HG02938 (cell line): ENCODE results near the gene MLXIPL.
"Not testable (repeated sequence)": the region's sequence is repeated elsewhere in the genome, so short reads cannot be mapped to it uniquely, and the experiment has no call there.

Source experiments
- ATAC-seq: cut with Tn5 transposase; IDR thresholded peaks from one replicate; pipeline ENCODE4 v1.9.1; 2021; ENCODE audit warnings: mild to moderate bottlenecking, moderate library complexity; ENCODE audit not compliant: unreplicated experiment

MLXIPL gene, protein sequence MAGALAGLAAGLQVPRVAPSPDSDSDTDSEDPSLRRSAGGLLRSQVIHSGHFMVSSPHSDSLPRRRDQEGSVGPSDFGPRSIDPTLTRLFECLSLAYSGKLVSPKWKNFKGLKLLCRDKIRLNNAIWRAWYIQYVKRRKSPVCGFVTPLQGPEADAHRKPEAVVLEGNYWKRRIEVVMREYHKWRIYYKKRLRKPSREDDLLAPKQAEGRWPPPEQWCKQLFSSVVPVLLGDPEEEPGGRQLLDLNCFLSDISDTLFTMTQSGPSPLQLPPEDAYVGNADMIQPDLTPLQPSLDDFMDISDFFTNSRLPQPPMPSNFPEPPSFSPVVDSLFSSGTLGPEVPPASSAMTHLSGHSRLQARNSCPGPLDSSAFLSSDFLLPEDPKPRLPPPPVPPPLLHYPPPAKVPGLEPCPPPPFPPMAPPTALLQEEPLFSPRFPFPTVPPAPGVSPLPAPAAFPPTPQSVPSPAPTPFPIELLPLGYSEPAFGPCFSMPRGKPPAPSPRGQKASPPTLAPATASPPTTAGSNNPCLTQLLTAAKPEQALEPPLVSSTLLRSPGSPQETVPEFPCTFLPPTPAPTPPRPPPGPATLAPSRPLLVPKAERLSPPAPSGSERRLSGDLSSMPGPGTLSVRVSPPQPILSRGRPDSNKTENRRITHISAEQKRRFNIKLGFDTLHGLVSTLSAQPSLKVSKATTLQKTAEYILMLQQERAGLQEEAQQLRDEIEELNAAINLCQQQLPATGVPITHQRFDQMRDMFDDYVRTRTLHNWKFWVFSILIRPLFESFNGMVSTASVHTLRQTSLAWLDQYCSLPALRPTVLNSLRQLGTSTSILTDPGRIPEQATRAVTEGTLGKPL

DNA sequence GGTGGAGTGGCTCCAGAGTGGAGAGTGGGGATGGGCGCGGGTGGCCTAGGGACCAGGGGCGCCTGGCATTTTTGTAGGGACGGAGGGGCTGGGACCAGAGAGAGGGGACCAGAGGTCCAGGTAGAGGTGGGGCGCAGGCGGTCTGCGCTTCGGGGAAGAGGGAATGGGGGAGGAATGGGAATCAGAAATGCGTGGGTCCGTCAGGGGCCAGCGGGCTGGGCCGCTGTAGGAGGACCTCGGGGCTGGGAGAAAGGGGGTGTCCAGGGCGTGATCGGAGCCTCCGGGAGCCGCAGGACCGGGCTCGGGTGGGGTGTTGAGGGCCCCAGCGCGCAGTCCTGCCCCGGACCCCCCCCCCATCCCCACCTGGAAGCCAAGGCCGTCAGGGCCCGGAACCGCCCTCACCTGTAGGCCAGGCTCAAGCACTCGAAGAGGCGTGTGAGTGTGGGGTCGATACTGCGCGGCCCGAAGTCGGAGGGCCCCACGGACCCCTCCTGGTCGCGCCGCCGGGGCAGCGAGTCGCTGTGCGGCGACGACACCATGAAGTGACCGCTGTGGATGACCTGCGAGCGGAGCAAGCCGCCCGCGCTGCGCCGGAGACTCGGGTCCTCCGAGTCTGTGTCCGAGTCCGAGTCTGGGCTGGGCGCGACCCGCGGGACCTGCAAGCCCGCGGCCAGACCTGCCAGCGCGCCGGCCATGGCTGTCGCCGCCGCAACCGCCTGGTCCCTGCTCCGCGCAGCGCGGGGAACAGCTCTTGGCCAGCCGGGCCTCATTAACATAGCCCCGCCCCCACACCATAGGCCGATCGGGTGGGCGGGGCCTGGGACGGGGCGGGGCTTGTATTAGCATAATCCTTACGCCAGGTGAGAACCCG lies at the start of gene MLXIPL:
Gene MLXIPL (minus strand): TSS at position 725 of the 871 bp plus-strand sequence. CDS start 30 bp downstream, at position 695.
- no peak for ATAC-seq

DNA sequence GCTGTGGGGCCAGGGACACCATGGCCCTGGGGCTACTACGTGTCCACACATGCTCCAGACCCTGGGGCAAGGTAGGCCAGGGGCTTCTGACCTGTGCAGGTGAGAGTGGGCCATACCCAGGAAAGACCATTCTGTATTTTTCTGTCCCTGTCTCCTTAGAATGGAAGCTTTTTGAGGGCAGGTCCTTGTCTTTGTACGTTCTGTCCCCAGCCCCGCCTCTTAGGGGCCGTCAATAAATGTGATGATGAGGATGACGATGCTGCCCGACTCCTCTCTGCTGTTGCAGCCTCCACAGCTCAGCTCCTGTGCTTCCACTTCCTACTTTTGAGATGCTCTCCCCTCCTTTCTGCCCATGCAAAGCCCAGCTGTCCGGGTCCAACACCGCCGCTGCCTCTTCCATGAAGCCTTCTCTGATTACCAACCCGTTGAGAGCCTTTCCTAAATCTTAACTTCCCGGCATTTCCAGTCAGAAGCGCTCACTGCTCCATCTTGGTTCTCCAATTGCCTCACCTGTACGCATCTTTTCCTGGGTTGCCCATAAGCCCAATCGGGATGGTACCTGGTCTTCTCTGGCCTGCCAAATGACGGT lies 47.6 kb upstream of the MLXIPL start:
- ATAC-seq, result no peak

DNA sequence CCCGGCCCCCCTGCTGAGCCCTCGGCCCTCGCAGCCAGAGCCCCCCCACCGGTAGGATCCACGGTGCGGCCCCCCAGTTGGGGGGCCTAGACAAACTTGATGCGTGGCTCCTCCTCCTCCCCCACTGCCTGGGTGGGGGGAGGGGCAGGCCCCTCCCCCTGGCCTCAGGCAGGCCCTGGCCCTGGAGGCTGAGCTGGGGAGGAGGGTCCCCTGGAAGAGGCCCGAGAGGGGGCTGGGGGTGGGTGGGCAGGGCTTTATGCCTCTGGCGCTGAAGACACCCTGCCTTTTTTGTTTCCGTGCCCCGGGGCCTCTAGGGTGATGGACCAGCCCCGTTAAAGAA lies 47.0 kb upstream of the MLXIPL start:
- no peak for ATAC-seq

DNA sequence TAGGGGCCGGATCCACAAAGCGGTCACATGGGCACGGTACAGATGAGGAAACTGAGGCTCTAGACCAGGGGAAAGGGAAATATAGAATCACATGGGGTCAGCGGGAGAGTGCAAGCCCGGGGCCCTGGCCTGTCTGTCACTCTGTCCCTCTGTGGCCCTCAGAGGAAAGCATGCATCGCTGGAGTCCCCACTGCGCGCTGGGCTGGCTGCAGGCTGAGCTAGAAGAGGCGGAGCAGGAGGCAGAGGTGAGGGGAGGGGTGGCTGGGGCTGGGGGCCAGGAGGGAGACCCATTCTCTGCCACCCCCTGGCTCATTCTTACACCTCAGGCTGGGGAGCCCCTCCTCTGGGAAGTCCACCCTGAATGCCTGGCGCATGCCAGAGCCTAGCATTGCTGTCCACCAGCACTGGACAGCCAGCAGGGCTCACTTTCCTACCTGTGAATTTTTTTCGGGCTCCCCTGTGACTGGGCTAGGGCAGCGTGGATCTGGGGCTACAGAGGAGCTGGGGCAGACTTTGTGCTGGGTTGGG lies 45.6 kb upstream of the MLXIPL start:
- ATAC-seq, result no peak

DNA sequence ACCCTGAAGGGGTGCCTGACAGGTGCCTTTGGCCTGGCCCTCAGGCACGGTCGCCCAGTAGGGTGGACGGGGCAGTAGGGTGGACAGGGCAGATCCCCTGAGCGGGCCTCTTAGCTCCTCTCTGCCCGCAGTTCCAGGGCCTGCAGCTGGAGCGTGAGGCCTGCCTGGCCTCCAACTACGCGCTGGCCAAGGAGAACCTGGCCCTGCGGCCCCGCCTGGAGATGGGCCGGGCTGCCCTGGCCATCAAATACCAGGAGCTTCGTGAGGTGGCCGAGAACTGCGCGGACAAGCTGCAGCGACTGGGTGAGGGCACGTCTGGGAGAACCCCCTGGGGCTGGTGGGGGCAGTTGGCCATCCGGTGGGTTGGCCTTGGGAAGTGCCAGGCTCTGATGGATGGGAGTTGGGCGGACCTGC lies 45.0 kb upstream of the MLXIPL start:
- ATAC-seq, result no peak

DNA sequence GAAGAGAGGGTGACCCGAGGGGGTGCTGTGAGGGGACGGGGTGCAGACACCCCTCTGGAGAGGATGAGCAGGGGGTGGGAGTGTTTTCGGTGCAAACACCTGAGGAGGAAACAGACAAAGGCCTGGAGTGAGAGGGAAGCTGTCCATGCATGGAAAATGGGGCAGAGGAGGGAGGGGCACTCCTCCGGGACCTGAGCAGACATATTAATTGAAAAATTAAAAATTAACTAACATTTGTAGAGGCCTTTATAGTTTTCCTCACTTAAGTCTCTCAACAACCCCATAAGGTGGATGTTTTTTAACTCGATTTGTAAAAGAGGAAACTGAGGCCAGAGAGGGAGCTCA lies 44.5 kb upstream of the MLXIPL start:
- no peak for ATAC-seq

DNA sequence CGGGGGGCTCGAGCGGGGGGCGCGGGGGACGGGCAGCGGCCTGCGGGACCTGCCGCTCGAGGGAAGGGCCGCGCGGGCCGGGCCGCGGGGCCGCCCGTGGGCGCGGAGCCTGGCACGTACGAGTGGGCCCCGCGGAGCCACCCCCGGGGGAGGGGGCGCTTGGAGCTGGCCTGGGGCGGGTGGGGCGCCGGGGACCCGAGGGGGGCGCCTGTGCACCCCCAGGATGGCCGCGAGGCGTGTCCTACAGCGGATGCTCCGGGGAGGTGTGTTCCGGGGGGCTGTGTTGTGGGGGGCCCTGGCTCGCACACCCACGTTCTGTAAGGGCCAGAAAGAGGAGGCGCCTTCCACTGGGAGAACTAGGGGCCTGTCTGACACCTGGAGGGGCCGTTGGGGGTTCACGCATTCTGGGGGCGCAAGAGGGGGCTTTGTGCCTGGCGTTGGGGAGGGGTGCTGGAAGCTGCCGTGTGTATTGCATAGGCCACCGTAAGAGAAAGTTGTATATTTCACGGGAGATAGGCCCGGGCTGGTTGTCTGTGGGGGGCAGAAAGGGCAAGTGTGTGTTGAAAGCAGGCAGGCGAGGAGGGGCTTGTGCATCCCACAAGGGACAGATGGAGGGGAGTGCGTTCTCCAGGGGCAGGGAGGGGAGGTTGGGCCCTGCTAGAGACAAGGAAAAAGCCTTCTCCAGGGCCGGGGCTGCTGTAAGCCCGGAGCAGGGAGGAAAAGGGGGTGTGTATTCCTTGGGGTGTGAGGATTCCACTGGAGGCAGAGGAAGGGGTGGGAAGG lies 44.0 kb upstream of the MLXIPL start:
- ATAC-seq, result no peak

DNA sequence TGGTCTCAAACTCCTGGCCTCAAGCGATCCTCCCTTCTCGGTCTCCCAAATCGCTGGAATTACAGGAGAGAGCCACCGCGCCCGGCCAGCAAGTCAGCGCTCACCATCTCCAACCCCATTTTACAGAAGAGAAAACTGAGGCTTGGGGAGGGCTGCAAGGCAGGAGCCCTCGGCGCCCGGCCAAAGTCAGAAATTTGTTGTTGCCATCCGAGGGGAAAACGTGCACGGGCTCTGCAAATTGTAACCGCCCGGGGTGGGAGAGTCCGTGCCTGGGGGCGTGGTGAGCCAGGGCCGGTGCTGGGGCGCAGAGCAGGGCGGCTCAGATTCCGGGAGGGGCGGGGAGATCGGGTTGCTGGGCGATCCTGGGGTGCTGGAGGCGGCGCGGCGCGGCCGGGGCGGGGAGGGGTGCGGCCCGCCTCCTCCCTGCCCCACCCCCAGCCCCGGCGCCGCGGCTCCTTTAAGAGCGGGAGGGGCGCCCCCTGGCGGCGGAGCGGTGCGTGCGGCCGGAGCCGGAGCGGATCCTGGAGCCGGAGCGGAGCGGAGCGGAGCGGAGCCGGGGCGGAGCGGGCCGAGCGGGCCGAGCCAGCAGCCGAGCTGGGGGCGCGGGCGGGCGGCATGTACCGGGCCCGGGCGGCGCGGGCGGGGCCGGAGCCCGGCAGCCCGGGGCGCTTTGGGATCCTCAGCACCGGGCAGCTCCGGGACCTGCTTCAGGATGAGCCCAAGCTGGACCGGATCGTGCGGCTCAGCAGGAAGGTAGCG lies 43.2 kb upstream of the MLXIPL start, which contains the start of gene VPS37D:
Gene VPS37D (plus strand): TSS at position 488 of the 759 bp plus-strand sequence. CDS start 128 bp downstream, at position 616.
- peak; percentile 75 for ATAC-seq

DNA sequence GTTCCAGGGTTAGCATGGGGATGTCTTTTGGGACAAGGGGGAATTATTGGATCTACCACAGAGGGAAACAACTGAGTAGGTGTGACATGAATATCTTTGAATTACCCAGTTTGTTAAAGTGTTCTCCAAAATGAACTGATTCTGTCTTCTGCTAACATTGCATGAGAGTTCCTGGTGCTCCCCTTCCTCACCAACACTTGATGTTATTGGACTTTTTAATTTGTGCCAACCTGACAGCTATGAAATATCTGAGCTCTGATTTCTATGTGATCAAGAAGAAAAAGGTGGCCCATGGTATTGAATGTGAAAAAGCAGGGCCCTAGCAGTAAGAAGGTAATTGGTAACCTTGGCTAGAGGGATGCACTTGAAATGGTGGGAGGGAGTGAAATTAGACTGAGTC lies 38.7 kb upstream of the MLXIPL start:
- ATAC-seq, result no peak

DNA sequence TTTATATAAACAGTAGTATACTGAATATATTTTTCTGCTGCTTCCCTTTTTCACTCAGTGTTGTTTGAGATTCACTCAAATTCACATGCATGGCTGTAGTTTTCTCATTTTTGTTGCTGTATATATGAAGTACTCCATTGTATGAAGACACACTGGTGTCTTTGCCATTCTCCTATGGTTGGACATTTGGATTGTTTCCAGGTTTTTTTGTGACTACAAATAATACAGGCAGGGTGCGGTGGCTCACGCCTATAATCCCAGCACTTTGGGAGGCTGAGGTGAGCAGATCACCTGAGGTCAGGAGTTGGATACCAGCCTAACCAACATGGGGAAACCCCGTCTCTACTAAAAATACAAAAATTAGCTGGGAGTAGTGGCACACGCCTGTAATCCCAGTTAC lies 36.3 kb upstream of the MLXIPL start:
- ATAC-seq, result not testable (repeated sequence)

DNA sequence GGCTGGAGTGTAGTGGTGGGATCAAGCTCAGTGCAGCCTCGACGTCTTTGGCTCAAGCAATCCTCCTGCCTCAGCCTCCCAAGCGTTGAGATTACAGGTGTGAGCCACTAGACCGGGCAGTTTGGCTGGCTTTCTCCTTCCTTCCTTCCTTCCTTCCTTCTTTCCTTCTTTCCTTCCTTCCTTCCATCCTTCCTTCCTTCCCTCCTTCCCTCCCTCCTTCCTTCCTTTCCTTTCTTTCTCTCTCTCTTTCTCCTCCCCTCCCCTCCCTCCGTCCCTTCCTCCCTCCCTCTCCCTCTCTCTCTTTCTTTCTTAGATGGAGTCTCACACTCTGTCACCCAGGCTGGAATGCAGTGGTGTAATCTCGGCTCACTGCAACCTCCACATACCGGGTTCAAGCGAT lies 35.7 kb upstream of the MLXIPL start:
- ATAC-seq, result no peak

DNA sequence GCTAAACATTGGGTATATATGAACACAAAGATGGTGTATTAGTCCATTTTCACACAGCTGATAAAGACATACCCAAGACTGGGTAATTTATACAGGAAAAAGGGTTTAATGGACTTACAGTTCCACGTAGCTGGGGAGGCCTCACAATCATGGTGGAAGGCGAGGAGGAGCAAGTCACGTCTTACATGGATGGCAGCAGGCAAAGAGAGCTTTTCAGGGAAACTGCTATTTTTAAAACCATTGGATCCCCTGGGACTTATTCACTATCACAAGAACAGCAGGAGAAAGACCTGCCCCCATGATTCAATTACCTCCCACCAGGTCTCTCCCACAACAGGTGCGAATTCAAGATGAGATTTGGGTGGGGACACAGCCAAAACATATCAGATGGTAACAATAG lies 31.0 kb upstream of the MLXIPL start:
- ATAC-seq, result not testable (repeated sequence)

DNA sequence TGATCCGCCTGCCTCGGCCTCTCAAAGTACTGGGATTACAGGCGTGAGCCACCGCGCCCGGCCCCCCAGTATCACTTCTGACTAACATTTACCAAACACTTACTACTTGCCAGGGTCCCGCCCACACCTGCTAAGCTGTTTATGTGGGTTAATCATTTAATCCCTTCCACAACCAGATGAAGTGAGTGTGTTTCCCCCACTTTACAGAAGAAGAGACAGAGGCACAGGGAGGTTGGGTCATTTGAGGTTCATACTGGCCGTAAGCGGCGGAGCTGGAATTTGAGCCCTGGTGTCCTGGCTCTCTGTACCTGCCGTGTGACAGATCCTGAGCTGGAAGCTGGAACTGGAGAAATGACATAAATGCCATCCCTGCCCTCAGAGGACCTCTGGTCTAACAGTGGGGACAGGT lies 28.2 kb upstream of the MLXIPL start:
- ATAC-seq, result no peak

DNA sequence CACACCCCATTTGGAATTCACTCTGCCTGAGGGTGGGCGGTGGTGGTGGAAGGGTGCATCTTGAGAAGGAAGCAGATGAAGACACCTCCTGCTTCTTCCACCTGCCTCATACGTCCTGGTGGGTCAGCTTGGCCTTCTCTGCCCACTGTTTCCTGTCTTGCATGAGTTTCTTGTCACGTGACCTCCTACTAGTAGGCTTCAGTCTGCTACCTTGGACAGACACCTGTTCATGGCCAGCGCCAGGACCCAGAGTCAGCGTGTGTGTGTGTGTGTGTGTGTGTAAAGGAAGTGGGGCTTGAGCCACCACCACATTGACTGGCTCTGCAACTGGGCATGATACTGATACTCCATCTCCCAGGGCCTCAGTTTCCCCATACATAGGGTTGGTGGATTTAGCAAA lies 26.2 kb upstream of the MLXIPL start:
- no peak for ATAC-seq

DNA sequence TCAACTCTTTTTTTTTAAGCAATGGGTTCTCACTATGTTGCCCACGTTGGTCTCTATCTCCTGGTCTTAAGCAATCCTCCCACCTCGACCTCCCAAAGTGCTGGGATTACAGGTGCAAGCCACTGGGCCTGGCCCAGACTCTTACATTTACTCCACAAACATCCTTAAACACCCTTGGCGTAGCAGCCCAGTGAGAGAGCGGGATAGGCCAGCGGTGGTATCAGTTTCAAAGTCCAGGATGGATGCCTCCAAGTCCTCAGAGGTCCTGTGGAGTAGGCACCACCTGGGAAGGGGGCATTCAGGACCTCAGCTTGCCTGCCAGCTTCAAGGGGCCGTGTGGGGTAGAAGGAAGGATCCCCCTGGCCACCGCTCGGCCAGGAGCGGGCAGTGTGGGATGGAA lies 25.3 kb upstream of the MLXIPL start:
- no peak for ATAC-seq

DNA sequence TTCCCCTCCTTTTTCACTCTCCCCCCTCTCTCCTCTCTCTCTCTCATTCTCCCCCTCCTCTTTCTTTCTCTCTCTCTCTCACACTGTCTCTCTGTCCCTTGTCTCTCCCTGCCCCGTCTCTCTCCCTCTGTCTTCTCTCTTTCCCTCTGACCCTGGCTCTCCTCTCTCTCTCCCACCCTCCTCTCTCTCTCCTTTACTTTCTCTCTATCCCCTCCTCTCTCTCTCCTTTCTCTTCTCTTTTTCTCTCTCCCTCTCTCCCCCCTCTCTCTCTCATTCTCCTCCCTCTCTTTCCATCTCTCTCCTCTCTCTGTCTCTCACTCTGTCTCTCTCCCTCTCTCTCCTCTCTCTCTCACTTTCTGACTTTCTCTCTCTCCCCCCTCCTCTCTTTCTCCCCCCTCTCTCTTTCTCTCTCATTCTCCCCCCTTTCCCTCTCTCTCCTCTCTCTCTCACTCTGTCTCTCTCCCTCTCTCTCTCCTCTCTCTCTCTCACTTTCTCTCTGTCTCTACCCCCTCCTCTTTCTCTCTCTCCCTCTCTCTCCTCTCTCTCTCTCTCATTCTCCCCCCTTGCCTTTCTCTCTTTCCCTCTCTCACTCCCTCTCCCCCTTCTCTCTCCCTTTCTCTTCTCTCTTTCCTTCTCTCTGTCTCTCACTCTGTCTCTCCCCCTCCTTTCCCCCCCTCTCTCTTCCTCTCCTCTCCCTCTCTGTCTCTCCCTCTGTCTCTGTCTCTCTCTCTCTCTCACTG lies 24.4 kb upstream of the MLXIPL start:
- ATAC-seq, result no peak

DNA sequence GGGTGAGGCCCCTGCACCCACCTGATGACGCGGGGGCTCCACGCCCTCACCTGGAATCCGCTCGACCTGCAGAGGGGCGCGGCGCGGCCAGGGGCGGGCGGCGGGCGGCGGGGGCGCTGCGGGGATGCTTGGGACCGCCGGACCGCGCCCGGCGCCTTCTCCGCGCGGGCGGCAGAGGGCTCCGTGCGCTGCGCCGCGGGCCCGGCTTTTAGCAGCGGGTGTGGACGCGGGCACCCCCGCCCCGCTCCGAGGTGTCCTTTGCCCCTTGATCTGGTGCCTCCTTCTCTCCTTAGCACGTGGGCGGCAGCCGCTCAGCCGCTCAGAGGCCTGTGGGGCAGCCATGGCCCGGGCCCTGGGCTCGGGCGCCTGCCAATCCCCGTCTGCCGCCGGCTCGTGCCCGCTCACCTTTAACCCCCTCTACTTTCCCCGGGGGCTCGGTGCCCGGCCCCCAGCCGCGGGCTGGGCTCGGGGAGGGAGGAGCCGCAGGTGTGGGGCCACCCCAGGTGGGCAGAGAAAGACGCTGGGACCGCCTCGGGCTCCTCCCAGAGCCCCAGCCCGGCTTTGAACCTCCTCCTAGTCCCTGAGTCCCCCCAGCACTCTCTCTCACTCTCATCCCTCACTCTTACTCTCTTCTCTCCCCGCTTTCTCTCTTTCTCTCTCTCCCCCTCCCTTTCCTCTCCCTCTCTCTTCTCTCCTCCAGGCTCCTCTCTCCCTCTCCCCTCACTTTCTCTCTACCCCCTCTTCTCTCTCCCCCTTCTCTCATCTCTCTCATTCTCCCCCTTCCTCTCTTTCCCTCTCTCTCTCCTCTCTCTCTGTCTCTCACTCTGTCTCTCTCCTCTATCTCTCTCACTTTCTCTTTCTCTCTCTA lies 23.6 kb upstream of the MLXIPL start:
- ATAC-seq, result no peak
